GM19324 (cell line): ENCODE measurements around the gene BMPR1A.
A peak's percentile ranks its signal among the peaks of the same experiment; 100 is the strongest.

Experiments
- ATAC-seq: cut with Tn5 transposase; IDR thresholded peaks from one replicate; pipeline ENCODE4 v1.9.1; 2021; ENCODE audit warnings: mild to moderate bottlenecking, moderate library complexity; ENCODE audit not compliant: unreplicated experiment, low FRiP score

Gene BMPR1A

GRCh38 chr10:86867149-86867548, 110.7 kb downstream of the BMPR1A start:
- no peak for ATAC-seq

- no peak for ATAC-seq
Measured at GRCh38 chr10:86868353-86868752, 111.9 kb downstream of the BMPR1A start.

- ATAC-seq: no peak
Measured at GRCh38 chr10:86870679-86871078, 114.3 kb downstream of the BMPR1A start.

DNA sequence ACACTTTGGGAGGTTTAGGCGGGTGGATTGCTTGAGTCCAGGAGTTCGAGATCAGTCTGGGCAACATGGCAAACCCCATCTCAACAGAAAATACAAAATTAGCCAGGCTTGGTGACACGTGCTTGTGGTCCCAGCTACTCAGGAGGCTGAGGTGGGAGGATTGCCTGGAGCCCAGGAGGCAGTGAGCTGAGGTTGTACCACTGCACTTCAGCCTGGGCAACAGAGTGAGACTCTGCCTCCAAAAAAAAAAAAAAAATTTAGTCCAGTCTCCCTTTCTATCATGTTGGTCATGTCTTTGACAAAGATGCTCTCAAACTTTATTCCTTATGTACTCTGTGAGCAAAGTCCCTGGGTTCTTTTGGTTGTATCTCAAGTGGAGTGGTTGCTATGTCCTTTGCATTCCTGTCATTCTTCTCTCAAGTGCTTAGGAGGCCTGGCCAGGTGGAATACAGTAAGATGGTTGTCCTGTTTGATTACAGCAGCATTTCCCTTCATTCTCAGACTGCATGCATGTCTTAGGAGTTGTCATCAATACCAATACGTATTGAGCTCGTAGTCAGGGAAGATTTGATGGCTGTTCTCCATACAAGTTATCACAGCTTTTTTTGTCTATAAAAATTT, 115.3 kb downstream of the BMPR1A start:
- no peak for ATAC-seq

- ATAC-seq: no peak
Measured at GRCh38 chr10:86872757-86873156, 116.3 kb downstream of the BMPR1A start.

- ATAC-seq: no peak
Measured at GRCh38 chr10:86876748-86877147, 120.3 kb downstream of the BMPR1A start.

DNA sequence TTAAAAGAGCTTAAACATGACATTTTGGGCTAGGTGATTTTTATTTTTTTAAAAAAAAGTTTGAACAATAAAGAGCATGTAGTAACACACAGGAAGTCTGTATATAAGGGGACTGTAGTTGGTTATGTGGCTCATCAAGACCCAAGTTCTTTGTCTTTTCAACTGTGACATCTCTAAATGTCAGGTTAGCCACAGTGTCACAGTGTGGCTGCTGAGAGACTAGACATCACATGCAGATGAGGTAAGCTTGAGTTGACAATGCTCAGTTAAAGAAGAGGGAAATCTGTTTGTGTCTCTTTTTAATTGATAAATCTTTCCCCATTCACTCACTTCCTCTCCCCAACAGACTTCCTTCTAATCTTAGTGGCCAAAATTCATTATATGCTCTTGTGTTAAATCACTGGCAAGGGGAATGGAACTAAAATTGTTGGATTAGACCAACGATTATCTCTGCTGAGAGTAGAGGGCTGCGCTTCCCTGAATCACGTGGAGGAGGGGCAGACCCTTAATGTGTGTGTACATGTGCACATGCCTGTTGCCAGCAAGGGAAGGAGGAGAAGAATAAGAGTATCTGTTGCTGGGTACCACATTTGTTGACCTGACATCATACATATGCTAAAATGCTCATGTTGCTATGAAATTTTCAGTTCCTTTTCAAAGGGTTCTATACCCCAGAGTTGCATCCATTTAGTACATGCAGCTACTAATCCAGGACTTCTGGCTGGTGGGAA, 122.7 kb downstream of the BMPR1A start:
- no peak for ATAC-seq

DNA sequence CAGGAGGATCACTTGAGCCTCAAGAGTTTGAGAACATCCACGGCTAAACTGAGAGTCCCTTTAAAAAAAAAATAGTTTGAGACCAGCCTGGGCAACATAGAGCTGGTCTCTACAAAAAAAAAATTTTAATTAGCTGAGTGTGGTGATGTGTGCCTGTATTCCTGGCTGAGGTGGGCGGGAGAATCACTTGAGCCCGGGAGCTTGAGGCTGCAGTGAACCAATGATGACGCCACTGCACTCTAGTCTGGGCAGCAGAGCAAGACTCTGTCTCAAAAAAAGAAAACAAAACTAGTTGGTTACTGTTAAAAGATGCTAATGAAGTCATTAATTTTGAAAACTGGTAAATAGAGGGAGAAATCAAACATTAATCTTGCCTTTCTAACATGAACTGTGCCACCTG, 124.6 kb downstream of the BMPR1A start:
- ATAC-seq: no peak

DNA sequence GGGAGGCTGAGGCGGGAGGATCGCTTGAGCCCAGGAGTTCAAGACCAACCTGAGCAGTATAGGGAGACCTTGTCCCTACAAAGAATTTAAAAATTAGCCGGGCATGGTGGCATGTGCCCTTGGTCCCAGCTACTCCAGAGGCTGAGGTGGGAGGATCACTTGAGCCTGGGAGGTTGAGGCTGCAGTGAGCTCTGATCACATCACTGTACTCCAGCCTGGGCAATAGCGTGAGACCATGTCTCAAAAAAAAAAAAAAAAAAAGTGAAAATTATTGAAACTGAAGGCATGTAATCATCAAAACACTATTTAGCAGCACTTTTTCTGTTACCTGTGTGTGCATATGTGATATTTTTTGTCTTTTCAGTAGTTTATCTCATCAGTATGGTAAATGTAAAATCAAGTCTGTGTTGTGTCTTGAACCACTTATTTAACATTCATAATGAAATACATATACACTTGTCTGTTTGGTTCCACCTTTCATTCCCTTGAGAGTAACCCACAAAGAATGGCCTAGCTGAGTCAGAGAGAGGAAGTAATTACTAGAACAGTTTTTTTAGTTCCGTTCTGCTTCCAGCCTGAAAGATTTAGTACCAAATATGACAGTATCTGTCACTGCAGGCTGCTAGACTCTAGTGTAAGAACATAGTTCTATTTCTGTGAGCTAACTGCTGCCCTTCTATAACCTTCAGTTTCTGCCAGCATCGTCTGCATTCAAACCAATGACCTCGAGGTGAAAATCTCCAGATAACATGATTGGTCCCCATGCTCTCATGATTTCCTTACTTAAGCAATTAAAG, 132.4 kb downstream of the BMPR1A start:
- peak; percentile 91 for ATAC-seq

DNA sequence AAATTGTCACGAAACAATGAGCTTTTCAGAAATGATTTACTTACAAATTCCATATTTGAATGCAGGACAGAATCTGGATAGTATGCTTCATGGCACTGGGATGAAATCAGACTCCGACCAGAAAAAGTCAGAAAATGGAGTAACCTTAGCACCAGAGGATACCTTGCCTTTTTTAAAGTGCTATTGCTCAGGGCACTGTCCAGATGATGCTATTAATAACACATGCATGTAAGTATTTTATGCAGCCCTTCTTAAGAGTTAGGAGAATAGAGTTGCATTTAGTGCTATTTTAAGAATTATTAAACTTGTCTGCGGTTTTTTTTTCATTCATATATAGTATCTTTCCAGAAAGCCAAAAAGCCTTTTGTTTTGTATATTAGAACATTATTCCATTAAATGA, 133.6 kb downstream of the BMPR1A start:
- no peak for ATAC-seq

- ATAC-seq: no peak
Measured at GRCh38 chr10:86898511-86898910, 142.1 kb downstream of the BMPR1A start.

- ATAC-seq: no peak
Measured at GRCh38 chr10:86899132-86899531, 142.7 kb downstream of the BMPR1A start.

DNA sequence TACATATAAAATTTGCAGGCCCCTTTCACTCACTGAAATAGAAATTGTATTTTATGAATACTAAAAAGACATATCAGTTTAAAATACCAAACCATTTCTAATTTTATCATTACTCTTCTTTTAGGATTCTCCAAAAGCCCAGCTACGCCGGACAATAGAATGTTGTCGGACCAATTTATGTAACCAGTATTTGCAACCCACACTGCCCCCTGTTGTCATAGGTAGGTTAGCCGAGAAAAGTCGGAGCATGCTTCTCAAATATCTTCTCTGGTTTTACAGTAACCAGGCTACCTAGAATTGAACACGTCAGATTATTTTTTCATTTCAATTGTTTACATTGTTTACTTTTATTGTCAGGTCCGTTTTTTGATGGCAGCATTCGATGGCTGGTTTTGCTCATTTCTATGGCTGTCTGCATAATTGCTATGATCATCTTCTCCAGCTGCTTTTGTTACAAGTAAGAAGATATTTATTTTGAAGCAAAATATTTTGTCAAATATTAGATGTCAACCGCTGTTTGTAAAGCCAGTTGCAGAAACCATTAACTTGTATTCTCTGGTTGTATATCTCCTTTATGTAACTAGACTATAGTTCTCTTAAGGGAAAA, 143.4 kb downstream of the BMPR1A start:
- peak; percentile 54 for ATAC-seq

DNA sequence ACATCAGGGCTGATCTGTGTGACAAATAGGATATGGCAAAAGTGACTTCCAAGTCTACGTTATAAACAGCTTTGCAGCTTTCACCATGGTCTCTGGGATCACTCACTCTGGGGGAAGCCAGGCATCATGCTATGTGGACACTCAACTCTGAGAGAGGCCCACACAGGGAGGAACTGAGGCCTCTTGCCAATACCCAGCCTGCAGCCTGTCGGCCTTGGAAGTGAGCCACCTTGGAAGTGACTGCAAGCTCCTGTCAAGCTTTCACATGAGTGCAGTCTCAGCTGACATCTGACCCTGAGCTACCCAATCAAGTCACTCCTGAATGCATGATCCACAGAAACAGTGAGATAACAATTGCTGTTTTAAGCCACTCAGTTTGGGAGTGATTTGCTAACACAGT, 144.5 kb downstream of the BMPR1A start:
- no peak for ATAC-seq

DNA sequence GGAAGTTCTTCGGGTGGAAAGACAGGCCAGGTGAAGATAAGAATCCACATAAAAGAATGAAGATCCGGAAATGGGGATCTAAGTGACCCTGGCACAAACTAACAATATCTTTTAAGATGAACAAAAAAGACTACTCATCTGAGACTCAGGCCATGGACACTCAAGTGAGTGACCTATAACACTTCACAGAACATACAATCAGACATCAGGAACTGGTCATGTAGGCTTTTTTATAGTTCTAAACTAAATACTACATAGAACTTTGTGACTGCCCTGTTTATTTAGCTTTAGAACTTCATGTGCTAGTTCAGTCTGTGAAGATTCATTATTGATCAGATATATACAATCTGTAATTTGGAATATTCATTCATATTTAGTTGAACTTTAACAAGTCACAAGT, 148.2 kb downstream of the BMPR1A start:
- no peak for ATAC-seq

- ATAC-seq: no peak
Measured at GRCh38 chr10:86905429-86905828, 149.0 kb downstream of the BMPR1A start.

DNA sequence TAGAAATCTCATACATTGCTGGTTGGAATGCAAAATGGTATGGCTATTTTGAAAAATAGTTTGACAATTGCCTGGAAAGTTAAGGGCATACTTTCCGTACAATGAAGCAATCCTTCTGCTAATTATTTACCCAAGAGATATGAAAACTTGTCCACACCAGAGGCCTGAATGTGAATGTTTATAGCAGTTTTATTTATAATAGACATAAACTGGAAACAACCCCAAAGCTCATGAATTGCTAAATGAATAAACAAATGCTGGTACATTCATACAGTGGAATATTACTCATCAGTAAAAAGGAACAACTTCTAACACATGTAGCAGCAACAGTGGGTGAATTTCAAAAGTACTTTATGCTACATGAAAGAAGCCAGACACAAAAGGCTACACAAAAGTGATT, 158.3 kb downstream of the BMPR1A start:
- no peak for ATAC-seq

DNA sequence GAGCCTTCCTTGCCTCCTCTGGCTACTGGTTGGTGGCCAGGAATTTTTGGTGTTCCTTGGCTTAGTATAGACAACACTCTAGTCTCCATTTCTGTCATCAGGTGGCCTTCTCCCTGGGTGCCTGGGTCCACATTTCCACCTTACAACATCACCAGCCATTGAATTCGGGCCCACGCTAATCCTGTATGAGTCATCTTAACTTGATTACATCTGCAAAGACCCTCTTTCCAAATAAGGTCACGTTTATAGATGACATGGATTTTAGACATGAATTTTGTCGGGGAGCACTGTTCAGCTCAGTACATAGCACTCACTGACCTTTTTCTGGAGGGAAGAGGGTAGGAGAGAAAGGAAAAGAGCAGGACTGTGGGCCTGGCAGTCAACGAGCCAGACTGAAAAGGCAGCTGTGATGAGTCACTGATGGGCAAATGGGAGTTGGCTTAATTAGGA, 161.6 kb downstream of the BMPR1A start:
- ATAC-seq: no peak

- ATAC-seq: no peak
Measured at GRCh38 chr10:86922553-86922961, 166.1 kb downstream of the BMPR1A start.

GRCh38 chr10:86929468-86930380, 173.3 kb downstream of the BMPR1A start:
- no peak for ATAC-seq
